SIG-M5 treated with dmso at 0.1 percent for 504 hours (cell line): ENCODE data around the gene OLFM2.
"Not testable (repeated sequence)": the region's sequence is repeated elsewhere in the genome, so short reads cannot be mapped to it uniquely, and the experiment has no call there.

Experiments
- DNase-seq: peaks from one replicate; lab custom pipeline; 2025; ENCODE audit not compliant: unreplicated experiment; lab: John Stamatoyannopoulos, UW

Gene OLFM2

GRCh38 chr19:9936326-9937000 lies at the start of gene OLFM2:
TSS of gene OLFM2 (minus strand) at chr19:9936515. CDS start at chr19:9936366, 149 bp downstream.
- no peak for DNase-seq

- DNase-seq, result no peak
These were observed 45.3 kb upstream of the OLFM2 start for GRCh38 chr19:9981406-9982260.

DNA sequence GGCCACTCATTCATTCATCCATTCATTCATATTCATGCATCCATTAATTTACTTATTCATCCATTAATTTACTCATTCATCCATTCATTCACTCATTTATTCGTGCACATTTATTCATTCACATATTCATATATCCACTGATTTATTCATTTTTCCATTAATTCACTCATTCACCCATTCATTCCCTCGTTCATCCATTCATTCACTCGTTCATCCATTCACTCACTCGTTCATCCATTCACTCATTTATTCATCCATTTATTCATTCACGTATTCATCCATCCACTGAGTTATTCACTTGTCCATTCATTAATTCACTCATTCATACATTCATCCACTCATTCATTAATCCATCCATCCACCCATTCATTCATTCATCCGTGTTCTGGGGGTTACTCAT lies 35.8 kb upstream of the OLFM2 start:
- no peak for DNase-seq

DNA sequence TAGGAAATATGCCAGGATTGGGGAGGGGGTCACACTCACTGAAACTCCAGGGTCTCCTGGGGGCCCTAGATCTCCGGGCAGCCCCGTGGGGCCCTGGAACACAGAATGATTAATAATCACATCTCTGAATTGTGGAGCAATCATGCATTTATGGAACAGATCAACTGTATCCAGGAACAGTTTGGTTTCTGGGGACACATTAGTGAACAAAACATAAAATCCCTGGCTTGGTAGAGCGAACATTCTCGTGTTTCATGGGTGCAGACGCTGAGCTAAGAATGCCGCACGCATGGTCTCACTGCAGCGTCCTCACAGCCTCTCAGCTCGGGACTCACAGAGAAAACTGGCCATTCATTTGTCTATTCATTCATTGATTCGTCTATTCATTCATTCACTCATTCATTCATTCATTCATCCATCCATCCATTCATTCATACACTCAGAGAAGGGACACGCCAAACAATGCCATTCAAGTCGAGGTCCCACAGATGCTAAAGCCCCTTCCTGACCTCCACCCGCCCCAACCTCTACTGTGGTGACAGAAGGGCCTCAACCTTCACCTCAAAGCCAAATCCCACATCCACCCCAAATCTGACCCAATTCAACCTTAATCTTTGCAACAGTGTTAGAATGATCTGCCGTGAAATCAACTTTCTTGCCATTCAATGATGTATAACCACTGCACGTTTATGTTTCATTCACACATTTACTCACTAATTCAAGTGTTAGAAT lies 35.0 kb upstream of the OLFM2 start:
- no peak for DNase-seq

DNA sequence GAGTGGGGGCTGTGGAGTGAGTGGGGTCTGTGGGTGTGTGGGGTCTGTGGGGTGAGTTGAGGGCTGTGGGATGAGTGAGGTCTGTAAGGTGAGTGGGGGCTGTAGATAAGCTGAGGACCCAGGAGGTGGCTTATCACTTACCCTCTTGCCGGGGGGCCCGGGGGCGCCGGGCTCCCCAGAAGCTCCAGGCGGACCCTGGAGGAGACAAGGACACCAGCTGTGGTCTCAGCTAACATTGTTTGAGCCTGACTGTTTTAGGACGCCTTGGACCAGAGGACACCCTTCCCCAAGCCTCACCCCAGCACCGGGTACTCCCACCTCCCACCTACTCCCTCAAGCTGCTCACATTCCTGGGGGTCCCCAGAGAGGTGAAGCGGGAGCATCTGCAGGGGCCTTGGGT lies 34.2 kb upstream of the OLFM2 start:
- no peak for DNase-seq

DNA sequence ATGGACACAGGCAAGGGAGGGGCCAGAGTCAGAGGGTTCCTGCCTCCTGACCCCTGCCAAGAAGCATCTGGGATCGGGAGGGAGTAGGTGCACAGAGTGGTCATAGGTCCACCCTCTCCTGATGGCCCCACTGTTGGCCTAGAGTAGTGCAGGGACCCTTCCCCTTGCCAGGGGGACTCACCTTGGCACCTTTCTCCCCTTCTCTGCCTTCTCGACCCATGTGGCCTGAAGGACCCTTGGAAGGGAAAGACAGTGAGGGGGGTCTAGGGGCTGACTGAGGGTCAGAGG lies 33.3 kb upstream of the OLFM2 start:
- no peak for DNase-seq

DNA sequence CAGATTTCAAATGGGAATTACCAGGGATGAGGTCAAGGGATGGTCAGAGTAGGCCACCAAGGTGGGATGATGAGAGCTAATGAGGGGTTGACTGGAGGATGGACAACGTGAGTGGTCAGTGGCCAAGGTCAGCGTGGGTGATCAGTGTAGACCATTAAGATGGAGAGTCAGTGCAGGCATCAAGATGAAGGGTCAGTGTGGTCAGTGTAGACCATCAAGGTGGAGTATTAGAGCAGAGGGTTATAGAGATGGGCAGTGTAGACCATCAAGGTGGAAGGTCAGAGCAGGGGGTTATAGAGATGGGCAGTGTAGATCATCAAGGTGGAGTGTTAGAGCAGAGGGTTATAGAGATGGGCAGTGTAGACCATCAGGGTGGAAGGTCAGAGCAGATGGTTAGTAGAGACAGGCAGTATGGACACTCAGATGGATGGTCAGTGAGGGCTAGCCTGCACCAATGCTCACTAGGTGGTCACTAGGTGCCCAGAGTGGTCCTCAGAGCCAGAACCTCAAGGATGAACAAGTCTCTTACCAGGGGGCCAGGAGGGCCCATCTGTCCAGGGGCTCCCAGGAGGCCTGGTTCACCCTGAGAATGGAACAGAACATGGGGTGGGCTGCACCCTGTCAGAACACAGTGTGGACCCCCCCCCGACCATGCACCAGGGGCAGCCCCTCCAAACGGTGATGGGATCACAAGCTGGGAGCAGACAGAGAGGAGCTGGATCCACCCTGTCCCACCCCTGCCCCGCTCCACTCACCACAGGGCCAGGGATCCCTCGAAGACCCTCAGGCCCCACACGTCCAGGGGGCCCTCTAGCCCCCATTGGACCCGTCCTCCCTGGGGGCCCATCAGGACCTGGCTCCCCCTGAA lies 32.7 kb upstream of the OLFM2 start:
- no peak for DNase-seq

DNA sequence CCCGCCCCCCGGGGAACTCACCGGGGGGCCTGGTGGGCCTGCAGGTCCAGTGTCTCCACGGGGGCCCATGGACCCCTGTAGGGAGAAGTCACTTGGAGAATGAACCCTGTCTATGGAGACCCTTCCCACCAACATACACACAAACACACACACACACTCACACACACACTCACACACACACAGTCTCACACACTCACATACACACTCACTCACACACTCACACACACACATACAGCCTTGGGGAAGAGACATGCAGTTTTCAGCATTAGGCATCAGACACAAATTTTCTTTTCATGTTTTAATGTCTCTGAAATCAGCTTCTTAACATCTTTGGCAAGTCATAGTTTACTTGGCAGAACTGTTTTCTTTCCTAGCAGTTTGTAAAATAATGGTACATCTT lies 31.0 kb upstream of the OLFM2 start:
- DNase-seq, result no peak

- DNase-seq, result no peak
These were observed 30.1 kb upstream of the OLFM2 start for GRCh38 chr19:9966448-9966847.

DNA sequence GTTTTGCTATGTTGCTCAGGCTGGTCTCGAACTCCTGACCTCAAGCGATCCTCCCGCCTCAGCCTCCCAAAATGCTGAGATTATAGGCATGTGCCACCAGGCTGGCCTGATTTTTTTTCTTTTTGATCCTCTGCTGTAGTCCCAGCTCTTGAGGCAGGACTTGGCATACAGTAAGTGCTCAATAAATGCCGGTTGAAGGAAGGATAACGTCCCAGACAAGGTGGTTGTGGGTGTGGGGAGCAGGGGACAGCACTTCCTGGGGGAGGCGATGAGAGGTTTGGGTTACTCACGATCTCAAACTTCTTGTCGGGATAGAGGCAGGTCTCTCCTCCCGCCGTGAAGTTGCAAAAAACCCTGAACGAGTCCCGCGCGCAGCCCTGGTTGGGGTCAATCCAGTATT lies 29.7 kb upstream of the OLFM2 start:
- no peak for DNase-seq

- DNase-seq, result no peak
These were observed 26.4 kb upstream of the OLFM2 start for GRCh38 chr19:9962623-9963290.

GRCh38 chr19:9961103-9961502 lies 24.8 kb upstream of the OLFM2 start:
- no peak for DNase-seq

GRCh38 chr19:9958379-9958821 lies 22.1 kb upstream of the OLFM2 start:
- DNase-seq, result no peak

DNA sequence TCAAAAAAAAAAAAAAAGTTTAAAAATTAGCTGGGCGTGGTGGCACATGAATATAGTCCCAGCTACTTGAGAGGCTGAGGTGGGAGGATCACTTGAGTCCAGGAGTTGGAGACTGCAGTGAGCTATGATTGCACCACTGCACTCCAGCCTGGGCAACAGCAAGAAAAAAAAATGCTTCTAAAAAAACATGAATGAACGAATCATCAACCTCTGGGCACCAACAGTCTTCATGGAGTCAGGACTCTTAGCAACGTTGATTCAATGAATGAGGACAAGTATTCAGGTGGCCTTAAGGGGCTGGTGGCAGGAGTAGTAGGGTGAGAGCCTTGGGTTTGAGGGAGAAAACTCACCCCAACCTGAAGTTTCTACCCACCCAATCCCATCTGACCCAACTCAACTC lies 20.6 kb upstream of the OLFM2 start:
- no peak for DNase-seq

DNA sequence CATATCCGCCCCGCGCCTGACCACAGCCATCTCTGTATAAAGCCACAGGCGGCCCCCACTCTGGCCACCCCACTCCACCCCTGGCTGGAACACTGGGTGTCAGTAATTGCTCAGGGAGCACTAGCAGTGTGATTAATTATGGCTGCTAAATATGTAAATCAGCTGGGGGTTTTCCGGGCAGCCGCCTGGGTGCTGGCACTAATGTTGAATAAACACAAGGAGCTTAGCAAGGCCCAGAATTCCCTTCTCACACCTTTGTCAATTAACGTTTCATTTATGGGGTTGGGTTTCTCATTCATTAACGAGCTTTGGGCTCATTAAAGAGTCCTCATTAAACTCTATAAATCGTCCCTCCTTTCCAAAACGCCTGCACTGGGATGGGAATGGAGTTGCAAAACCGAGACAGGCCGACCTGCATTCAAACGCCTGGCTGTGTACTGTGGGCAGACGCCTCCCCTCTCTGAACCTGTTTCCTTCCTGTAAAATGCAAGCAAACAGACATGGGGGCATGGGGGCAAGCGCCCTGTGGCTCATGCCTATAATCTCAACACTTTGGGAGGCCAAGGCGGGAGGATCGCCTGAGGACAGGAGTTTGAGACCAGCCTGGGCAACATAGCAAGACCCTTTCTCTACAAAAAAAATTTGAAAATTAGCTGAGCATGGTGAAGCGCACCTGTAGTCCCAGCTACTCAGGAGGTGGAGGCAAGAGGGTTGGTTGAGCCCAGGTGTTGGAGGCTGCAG lies 17.7 kb upstream of the OLFM2 start:
- DNase-seq, result no peak

DNA sequence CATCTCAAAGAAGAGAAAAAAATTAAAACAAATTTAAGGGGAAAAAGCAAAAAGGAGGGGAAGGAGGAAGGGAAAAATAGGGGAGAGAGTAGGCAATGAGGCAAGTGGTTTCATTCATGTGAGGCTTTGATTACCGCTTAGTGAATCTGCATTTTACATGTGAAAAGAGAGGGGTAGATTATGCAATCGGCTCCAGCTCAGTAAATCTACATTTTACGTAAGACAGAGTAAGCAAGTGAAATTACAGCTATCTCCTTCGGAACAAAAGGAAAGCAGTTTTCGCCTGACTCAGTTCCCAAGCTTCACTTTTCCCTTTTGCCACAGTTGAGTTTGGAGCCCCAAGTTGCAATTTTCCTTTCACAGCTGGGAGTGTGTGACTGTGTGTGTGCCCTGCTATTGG lies 16.0 kb upstream of the OLFM2 start:
- no peak for DNase-seq

DNA sequence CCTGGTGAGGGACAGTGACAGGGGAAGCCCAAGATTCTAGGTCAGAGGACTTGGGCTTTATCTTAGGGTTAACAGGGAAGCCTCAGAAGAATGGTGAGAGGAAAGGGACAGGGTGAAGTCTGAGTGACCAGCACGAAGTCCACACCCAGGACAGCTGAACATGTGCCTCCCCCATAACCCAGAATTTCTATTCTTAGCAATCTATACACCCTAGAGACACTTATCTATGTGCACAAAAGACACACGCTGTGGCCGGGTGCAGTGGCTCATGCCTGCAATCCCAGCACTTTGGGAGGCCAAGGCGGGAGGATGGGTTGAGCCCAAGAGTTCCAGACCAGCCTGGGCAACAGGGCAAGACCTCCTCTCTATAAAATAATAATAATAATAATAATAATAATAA lies 11.1 kb upstream of the OLFM2 start:
- DNase-seq, result no peak

DNA sequence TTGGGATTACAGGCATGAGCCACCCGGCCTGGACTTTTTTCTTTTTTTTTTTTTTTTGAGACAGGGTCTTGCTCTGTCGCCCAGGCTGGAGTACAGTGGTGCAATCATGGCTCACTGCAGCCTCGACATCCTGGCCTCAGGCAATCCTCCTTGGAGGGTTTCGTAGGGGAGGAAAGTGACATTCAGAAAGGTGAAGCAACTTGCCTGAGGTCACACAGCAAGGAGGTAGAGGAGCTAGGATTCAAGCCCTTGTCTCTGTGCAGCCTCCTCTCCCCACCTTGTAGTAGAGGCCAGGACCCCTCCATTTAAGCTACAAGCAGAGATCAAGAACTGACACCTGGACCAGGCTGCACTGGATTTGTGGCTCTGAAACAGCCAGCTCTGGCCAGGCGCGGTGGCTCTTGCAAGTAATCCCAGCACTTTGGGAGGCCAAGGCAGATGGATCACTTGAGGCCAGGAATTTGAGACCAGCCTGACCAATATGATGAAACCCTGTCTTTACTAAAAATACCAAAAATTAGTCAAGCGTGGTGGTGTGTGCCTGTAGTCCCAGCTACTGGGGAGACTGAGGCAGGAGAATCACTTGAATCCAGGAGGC lies 10.3 kb upstream of the OLFM2 start:
- DNase-seq, result not testable (repeated sequence)

DNA sequence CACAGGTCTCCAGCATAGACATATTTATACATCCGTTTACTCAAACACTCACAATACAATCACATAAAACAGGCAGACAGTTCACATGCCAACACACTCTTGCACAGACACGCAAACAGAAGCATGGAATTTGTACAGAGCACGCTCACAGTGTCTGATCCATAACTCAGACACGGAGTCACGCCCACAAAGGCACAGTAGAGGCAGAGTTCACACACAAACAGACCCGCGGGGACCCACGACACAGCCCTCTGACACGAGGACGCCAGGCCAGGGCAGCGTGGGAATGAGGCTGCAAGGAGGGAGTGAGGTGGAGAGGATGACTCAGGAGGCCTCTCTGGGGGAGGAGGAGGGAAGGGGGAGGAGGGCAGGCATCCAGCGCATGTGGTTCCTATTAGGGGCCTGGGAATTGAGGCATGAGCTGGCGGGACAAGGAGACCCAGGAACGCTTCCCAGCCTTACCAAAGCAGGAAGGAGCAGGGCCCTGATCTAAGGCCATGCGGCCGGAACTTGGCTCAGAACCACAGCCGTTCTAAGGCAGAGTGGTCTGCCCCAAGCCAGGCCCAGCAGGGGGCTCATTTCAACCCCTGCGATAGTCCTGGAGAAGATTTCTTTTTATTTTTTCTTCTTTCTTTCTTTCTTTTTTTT lies 9.1 kb upstream of the OLFM2 start:
- DNase-seq, result no peak
